ENCODE results near the gene PCDHGC3.
A peak's percentile ranks its signal among the peaks of the same experiment; 100 is the strongest.

DNA sequence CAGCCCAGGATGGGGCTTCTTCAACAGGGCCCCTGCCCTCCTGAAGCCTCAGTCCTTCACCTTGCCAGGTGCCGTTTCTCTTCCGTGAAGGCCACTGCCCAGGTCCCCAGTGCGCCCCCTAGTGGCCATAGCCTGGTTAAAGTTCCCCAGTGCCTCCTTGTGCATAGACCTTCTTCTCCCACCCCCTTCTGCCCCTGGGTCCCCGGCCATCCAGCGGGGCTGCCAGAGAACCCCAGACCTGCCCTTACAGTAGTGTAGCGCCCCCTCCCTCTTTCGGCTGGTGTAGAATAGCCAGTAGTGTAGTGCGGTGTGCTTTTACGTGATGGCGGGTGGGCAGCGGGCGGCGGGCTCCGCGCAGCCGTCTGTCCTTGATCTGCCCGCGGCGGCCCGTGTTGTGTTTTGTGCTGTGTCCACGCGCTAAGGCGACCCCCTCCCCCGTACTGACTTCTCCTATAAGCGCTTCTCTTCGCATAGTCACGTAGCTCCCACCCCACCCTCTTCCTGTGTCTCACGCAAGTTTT is 36.7 kb downstream of the PCDHGC3 start:
- TF ChIP-seq POLR2A (IDR thresholded peaks at IDR 0.05) = no peak
- TF ChIP-seq, protein P1, sequence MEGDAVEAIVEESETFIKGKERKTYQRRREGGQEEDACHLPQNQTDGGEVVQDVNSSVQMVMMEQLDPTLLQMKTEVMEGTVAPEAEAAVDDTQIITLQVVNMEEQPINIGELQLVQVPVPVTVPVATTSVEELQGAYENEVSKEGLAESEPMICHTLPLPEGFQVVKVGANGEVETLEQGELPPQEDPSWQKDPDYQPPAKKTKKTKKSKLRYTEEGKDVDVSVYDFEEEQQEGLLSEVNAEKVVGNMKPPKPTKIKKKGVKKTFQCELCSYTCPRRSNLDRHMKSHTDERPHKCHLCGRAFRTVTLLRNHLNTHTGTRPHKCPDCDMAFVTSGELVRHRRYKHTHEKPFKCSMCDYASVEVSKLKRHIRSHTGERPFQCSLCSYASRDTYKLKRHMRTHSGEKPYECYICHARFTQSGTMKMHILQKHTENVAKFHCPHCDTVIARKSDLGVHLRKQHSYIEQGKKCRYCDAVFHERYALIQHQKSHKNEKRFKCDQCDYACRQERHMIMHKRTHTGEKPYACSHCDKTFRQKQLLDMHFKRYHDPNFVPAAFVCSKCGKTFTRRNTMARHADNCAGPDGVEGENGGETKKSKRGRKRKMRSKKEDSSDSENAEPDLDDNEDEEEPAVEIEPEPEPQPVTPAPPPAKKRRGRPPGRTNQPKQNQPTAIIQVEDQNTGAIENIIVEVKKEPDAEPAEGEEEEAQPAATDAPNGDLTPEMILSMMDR (IDR thresholded peaks at IDR 0.05) = peak; percentile 64 to 85 (median 70)
